GM10266 (cell line): ENCODE results near the gene NHSL1.

Experiments used
- DNase-seq: peaks from one replicate; pipeline ENCODE4 v3.0.0; 2012; ENCODE audit errors: extremely low spot score
- TF ChIP-seq, protein P1 (sequence below): IDR thresholded peaks from 2 replicates; pipeline ENCODE4 v1.5.1; 2012; ENCODE audit warnings: mild to moderate bottlenecking, low read depth; ENCODE audit not compliant: control insufficient read depth, insufficient read depth; ENCODE audit errors: missing control alignments

NHSL1 gene

DNA sequence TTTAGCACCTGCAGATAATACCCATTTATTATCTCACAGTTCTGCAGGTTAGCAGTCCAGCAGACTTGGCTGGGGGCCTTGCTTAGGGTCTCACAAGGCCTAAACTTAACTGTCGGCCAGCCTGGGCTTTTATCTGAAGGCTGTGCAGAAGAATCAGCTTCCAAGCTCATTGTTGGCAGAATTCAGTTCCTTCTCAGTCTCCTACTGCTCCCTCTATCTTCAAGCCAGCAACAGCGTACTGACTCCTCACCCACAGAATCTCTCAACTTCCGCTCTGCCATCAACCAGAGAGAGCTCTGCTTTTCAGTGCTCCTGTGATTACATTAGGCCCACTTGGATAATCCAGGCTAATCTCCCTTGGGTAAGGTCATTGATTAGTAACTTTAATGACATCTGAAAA is 30.2 kb upstream of the NHSL1 start:
- TF ChIP-seq, protein P1, sequence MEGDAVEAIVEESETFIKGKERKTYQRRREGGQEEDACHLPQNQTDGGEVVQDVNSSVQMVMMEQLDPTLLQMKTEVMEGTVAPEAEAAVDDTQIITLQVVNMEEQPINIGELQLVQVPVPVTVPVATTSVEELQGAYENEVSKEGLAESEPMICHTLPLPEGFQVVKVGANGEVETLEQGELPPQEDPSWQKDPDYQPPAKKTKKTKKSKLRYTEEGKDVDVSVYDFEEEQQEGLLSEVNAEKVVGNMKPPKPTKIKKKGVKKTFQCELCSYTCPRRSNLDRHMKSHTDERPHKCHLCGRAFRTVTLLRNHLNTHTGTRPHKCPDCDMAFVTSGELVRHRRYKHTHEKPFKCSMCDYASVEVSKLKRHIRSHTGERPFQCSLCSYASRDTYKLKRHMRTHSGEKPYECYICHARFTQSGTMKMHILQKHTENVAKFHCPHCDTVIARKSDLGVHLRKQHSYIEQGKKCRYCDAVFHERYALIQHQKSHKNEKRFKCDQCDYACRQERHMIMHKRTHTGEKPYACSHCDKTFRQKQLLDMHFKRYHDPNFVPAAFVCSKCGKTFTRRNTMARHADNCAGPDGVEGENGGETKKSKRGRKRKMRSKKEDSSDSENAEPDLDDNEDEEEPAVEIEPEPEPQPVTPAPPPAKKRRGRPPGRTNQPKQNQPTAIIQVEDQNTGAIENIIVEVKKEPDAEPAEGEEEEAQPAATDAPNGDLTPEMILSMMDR = no peak
- DNase-seq = no peak

DNA sequence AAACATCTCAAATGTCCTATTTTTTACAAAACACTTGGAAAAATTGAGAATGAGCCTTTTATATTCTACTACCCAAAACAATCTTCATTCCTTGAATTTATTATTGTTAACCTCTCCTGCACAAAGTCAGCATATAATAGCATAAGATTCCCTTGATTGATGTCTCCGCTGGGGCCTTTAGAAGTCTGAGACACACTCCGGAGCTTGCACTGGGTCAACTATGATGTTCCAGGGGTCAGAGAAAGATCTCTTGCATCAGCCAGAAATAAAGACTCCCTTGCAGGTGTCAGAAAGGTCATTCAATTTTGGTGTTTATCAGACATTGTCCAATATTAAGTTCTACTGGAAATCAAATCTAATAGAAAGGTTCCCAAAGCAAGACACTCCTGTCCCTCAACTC is 29.7 kb upstream of the NHSL1 start:
- DNase-seq = no peak
- TF ChIP-seq, protein P1 = no peak

DNA sequence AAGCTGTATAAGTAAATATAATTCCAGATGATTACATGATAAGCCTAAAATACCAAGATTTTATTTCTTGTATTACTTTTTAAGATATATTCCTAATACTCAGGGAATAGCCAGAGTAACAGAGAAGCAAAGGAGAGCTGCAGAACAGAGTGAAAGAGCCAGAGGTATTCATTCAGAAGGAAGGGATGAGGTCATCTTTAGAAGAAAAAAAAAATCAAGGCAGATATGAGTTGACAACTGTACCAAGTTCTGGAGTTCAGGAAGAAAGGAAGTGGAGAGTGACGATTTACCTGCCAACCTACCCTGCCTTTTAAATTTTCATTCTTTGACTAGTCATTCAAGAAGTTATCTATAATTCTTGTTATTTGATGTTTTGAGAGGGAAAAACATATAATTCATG is 28.8 kb upstream of the NHSL1 start:
- TF ChIP-seq, protein P1 = no peak
- DNase-seq = no peak

DNA sequence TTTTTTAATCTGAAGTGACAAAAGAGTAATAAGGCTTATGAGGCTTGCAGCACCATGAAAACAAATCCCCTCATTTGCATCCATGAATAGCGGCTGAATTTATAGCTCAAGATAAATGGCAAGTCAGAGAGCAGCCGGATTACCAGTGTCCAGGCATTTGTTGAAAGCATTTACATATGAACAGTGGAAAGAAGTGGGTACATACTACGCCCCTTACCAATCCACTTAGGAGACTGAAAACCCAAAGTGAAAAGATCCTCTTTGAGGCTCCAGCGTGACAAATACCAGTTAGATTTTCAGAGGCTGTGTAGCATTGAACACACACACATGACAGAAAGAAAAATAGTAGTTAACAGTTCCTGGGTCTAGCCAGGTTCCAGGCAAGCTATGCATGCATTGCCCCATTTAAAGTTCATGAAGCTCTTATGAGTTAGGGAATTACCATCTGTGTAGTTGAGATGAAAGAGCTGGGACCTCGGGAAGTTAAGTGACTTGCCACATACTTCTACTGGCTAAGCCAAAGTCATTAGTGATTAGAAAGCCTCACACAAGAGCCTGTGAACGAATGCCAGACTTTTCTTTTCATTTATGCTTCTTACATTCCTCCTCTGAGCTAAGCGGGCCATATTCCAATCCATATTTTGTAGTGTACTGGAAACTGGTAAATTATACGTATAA is 28.3 kb upstream of the NHSL1 start:
- no peak for DNase-seq

DNA sequence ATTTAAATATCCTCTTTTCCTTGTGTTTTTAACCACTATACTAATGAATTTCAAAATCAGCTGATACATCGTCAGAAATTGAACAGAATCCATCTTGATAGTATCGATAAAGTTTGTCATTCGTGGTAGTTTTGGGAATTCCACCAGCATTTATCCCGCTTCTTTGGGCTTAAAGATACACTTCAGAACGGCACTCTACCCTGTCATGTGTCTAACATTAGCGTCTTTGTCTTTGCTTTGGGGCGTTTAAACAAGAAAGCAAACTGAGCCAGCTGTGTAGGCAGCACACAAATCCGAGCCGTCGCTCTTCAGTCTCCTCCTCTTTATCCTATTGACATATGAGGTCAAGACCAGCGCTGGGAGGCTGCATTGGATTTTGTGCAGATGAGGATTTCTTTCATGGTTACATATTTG is 27.5 kb upstream of the NHSL1 start:
- DNase-seq = no peak
- TF ChIP-seq, protein P1 = no peak

More for the DNA sequence above, 28.3 kb upstream of the NHSL1 start:
- TF ChIP-seq, protein P1 = no peak

DNA sequence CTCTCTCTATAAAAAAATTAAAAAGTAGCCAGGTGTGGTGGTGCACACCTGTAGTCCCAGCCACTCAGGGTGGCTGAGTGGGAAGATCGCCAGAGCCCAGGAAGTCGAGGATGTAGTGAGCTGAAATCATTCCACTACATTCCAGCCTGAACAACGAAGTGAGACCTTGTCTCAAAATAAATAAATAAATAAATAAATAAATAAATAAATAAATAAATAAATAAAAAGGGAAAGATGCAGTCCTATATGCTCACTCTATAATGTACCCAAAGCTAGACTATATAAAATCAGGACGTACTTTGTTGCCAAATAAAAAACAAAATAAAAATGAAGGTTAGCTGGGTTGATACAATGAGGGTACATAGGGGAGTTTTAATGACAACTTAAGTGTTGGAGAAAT is 26.1 kb upstream of the NHSL1 start:
- TF ChIP-seq, protein P1 = no peak
- no peak for DNase-seq

DNA sequence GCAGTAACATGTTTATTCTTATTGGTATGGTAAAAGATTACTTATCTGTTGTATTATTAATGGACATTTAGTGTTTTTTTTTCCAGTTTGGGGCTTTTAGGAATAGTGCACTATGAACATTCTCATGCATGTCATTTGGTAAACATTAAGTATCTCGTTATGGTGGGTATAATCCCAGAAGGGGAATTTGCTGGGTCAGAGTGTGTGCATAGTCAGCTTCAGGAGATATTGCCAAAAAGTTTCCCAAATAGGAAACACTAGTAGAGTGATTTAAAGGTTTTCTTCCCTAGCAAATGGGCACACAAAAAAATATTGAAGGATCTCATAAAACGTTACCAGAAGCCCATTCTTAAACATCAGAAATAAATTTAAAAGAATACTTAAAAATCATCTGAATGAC is 25.2 kb upstream of the NHSL1 start:
- TF ChIP-seq, protein P1 = no peak

More for the DNA sequence above, 25.2 kb upstream of the NHSL1 start:
- no peak for DNase-seq
